AG20443 (cell line): Measurements from ENCODE around the gene SLC4A4.

Experiments
- DNase-seq: peaks from one replicate; pipeline ENCODE4 v3.0.0; 2012; ENCODE audit warnings: low spot score, mixed read lengths

Gene SLC4A4

DNA sequence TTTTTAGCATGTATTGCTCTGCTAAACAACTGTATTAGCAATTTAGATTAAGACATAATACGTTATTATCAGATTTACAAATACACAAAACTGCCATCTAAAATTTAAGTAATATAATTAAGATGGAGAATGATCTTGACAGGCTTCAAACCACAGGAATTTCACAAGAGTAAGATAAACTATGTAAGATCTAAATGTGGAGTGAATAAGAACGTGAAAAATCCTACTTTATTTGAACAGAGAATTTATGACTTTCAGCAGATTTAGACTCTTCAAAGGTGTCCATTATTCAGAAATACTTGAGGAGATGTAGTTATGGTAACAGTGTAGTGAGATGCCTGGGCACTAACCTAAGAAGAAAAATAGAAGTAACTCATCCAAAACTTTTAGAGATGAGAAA lies 73.2 kb downstream of the SLC4A4 start:
- DNase-seq = no peak

DNA sequence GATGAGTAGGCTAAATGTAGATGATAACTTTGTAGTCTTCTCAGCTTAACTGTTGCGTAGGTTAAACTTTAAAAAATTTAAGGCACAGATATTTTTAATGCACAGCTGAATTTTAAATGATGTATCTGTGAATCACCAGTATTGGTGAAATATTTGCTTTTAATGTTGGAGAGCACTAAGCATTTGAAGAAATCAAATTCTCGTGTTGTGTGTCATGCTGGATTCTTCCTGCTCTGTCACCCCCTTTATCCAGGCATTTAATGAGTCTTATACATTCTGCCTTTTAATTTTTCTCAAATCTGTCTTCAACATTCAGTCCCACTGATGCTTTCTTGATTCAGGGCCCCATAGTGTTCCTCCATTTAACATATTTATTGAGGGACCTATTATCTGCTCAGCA lies 76.7 kb downstream of the SLC4A4 start:
- peak; percentile 11 for DNase-seq

DNA sequence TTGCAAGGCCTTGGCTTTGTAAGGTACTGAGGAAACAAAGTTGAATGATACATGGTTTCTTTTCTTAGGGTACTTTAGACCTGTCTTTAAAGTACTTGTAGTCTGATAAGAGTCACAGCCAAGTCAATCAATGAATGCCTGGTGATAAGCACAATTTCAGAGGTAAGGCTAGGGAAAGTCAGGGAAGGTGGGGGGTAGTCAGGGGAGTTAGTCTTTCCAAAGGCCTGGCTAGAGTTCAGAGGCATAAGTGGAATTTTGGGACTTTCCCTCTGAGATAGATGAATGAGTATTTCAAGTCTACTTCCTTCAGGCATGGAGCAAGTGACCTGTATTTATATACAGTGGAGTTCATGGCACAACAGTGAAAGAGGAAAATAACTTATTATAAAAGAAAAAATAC lies 78.3 kb downstream of the SLC4A4 start:
- DNase-seq = no peak

DNA sequence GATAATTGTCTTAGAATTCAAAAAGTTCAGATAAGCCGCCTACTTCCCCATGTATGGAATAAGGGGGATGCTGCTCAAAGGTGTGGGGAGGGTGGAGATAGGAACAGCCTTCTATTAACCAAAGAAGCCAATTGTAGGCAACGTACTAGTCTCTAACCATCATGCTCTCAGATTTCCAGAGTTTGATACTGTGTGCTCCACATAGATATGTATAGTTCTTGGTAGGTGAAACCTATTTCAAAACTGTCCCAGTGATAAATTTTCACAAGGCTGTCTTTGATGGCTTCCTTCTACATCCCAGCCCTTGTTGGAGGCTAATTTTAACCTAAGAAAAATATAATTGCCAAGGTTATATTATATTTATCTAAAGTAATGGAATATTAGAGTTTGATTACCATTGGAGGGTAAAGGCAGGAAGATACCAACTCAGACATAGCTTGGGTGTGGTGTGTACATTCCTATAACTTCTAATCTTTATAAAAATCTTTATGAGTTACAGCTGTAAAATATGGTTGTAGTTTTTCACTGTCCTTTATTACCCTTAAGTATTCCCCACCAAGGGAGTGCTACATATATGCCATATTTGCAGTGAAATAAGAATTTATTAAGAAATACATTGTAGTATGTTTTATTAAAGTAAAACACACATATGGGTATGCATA lies 87.7 kb downstream of the SLC4A4 start:
- DNase-seq = no peak

DNA sequence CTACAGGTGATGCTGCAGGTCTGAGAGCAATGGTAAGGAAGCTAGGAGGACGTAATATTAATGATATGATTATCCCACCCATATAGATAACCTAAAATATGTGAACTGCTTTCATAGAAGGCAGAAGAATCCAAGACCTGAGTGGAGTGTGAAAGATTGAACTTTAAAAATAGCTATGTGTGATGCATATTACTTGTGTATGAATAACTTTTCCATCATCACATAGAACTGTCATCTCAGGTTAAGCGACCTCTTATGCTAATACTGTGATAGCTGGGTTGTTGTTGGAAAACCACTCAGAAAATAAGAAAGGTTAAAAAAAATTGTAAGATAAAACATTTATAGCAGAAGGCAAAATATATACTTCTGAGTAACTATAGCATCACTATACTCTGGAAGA lies 90.3 kb downstream of the SLC4A4 start:
- DNase-seq = no peak

DNA sequence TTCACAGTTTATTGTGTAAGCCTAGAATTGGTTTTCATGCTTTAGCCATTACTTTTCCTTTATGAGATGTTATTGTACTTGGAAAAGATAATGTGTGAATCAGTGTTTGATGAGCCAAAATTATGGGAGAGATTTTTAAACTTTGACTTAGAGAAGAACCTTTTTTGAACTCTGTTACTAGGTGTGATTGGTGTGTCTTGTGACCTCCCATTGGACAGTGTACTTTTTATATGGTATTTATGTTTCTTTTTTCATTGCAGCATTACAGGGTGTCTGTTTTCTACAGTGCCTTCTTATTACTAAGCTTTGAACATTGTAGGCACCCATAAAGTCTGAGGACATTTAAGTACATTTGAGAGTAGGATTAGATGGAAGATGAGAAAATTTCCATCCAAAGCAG lies 91.1 kb downstream of the SLC4A4 start:
- no peak for DNase-seq

DNA sequence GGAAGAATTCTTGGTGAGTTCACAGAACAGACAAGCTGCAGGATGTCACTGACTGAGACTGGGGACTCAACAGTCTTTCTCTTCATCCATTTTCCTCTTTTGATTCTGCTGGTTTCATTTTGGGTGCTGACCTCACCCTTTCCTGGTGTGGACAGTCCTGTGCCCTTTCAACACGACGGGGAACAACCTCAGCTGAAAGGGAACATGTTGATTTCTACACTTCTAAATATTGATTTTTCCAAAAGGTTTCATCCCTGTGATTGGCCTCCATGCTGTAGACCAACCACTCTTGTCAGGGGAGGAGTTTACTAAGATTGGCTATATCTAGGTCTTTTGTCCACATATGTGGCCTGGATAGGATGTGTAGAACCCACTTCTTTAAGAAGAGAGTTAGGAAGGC lies 91.8 kb downstream of the SLC4A4 start:
- no peak for DNase-seq

DNA sequence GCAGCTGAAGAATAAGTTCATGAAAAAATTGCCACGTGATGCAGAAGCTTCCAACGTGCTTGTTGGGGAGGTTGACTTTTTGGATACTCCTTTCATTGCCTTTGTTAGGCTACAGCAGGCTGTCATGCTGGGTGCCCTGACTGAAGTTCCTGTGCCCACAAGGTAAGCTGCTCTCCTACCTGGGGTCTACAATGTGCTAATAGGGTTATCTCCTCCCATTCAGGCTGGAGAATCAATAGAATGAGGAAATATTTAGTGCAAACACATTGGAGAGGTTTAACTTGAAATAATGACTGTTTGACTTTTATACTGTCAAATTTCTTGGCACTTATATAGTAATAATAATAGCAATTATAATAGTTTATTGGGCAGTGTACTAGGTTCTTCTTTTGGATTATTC lies 101.8 kb downstream of the SLC4A4 start:
- DNase-seq = no peak

DNA sequence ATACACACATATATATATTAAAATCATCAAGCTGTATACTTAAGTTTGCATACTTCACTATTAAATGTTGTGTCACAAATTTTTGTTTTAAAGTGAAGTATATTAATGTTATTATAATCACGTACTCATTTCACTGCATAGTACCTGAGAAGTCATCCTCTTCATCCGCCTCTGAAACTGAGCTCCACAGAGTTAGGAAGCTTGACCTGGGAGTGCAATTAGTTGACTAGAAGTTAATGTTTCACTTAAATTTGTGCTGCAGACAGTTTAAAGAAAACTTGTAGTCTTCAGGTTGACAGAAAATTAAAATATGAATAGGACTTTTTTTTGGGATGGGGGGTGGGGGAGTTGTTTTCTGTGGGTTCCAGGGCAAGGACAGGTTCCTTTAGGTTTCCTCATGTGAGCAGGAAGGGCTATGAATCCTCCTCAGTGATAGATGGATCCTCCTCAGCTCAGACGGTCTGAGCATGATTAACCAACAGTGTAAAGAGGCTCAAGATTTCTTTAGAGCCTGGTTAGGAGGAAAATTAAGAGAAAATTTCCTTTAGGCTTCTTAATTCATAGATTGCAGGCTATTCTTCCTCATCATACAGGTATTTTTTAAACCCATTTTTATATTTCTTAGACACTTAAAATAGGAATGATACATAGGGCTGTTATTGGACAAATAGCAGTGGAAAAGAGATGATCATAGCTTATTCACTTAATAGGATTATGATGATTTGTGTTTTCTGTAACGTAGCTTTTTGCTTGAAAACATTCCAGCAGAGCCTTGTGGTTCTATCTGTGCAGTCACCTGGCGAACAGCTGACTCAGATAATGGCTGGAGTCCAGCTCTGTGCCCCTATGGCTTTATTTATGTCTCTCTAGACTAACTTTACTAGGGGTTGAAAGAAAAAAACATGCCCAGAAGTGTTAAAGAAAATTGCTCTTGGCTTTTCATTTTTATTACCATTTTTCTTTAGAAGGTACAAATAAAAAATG lies 102.7 kb downstream of the SLC4A4 start:
- DNase-seq = no peak

DNA sequence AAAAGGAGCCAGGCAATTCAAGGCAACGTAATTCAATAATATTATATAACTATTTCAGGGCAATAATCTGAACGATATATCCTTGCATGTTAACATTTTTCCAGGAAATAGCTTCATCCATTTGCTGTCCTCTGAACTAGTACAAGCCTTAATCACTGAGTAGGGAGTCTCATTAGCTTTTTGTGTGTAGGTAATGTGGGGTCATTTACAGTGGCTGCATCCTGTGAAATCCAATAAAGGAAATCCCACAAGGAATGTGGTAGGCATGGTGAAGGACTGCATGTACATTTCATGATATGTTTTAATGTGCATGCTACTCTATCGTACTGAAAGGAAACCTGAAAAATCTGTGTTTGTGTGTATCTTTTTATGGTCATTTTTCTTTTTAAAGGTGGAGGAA lies 103.5 kb downstream of the SLC4A4 start:
- no peak for DNase-seq

DNA sequence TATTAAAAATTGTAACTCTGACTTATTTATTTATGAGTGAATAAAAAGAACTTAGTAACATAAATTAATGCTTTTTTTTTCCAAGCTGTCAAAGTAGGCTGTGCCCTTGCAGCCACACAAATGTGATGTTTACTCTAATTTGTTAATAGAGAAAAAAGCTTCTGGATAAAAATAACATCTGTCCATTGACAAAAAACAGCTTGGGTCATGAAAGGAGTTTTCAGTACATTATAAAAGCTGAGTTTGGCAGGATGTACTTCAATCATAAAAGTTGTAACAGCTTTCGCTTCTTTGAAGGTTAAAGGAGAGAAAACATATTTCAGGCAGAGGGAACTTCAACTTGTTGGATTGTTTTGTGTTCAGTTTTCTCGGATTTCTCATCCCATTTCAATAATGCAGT lies 105.6 kb downstream of the SLC4A4 start:
- DNase-seq = no peak

DNA sequence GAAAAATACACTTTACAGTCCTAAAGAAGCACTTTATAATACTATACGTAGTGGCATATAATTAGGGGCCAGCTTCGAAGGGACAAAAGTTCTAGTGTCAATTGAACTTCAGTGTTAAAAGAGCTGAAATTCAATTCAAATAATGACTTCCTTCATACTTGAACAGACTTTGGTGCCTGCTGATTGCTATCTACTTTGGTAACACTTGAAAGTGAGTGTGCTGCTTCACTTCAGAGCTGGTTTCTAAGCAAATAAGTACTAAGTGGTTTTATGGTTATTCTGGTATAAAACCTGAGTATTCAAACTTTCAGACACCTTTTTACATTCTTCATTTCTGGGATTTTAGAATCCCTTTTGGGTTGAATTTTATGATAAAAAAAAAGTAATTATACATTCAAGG lies 107.0 kb downstream of the SLC4A4 start:
- no peak for DNase-seq

DNA sequence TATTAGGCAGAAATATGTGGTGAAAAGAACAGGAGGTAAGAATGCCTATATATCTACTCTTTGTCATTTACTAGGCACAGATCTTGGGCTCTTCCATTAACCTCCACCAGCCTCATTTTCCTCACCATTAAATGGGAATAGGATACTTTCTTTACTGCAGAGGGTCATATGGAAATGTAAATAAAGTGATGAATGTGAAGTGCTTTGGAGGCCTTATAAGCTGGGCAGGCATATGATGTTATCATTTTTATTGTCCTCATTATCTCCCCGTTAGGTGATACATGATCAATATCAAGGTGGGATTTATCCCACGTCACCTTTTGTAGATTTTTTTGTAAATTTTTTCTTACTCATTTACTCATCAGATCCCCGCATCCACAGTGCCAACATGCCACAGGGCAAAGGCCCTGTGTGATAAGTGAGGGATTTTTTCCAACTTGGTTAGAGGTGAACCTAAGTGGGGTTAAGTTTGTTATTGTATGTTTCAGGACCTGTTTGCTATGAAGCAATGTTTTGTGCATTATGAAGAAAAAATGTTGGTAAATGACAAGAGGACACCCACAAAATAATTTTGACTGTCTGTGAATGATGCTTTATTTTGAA lies 107.8 kb downstream of the SLC4A4 start:
- no peak for DNase-seq

DNA sequence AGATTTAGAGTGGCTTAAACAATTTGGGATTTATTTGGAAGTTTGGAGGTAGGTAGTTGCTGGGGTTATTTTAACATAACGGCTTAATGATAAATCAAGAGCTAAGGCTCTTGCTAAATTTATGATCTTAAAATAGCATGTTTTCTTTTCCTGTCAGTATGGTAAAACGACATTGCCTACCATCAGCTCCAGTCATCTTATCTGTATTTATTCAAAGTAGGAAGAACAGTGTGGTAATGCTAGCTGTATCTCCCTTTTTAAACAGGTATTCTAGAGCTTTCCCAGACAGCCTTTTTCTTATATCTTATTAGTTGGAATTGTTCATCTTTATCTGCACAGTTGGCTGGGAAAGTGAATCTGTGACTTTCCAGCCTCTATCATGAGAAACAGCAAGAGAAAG lies 110.2 kb downstream of the SLC4A4 start:
- no peak for DNase-seq

DNA sequence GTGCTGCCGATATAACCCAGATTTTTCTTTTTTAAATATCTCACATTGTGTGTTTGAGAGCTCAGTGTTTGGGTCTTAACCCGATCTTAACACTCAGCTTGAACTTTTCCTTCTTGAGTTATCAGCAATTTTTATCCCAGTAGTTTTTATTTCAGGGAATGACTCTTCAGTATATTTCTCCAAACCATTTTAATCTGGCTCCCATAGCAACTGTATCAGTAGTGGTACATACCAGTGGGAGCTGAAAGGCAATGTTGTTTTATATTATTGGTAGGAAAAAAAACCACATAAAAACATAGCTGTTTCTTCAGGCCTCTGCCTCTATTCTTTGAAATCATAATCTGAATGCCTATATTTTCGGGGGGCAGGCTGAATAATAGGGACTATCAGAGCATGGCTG lies 111.1 kb downstream of the SLC4A4 start:
- DNase-seq = no peak

DNA sequence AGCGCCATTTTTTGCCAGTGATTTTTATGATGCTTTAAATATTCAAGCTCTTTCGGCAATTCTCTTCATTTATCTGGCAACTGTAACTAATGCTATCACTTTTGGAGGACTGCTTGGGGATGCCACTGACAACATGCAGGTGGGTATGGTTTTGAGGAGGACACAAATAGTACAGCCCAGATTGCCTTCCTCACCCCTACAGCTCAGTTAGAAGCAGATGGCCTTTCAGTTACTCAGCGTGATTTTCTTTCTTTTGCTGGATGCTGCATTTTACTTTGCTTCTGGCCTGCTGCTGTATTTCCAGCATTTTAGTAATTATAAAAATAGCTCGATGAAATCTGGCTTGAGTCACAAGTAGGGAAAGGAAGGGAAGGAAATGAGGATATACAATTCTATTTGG lies 114.7 kb downstream of the SLC4A4 start:
- no peak for DNase-seq

DNA sequence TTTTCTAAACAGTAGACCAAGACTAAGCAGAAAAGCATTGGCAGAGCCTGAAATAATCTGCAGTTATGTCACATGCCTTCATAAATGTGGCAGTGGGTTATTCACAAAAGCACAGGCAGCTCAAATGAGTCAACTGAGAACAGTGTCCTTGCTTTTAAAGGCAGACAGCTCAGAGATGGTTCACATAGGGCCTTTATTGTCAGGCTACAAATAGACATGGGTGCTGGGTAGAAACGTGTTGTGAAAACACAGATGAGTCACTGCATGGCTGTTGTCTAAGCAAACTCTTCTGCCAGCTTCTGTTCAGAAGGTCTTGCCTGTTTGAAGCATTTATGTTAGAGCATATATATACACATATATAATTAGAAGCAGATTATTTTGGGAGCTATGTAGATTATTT lies 118.0 kb downstream of the SLC4A4 start:
- peak; percentile 67 for DNase-seq

DNA sequence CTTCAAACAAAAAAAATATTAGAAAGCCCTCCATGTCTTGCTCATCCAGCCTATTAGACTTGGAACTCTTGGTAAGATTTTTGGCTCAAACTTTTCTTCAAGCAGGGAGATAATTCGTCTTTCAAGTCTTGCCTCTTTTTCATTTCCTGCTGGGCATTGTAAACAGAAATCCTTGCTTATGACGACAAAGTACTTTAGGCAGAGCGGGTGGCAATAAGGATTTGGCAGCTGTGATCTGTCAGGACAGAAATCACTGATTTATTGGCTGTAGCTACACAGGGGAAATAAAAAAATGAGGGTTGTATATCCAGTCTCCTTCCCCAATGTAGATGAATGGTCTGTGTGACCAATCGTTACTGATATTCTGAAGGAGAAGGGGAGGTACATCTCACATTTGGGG lies 121.6 kb downstream of the SLC4A4 start:
- DNase-seq = no peak

DNA sequence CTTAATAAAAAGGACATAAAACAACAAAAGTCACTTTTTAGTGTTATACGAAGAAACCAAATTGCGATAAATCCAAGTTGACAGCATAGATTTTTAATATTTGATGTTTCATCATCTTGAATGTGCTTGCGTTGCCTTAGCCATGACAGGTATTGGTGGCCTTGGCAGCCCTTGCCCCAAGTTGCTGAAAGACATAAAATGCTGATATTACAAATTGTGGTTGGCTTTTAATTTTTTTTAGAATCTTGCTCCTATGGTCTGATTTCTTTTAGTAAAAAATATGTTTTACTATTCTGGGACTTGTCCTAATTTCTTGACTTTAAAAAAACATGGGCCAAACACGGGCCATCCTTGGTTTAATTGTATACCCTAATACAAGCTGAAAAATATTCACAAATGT lies 122.6 kb downstream of the SLC4A4 start:
- no peak for DNase-seq

DNA sequence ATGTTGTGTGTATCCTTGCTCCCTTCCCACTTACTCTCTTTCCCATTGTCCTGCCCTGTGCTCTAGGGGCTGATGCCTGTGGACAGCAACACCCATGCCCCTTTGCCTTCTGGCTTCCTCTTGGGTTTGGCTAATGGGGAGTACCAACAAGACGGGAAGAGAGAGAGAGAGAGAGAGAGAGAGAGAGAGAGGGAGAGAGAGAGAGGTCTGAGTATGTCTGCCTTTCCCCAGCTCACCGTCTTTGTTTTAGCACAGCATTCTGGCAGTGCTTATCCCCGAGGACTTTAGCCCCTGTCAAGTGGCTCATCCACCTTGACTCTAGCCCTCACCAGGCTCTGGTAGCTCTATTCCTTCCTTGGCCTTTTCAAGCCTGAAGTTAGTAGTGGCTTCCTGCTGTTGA lies 128.0 kb downstream of the SLC4A4 start:
- no peak for DNase-seq

DNA sequence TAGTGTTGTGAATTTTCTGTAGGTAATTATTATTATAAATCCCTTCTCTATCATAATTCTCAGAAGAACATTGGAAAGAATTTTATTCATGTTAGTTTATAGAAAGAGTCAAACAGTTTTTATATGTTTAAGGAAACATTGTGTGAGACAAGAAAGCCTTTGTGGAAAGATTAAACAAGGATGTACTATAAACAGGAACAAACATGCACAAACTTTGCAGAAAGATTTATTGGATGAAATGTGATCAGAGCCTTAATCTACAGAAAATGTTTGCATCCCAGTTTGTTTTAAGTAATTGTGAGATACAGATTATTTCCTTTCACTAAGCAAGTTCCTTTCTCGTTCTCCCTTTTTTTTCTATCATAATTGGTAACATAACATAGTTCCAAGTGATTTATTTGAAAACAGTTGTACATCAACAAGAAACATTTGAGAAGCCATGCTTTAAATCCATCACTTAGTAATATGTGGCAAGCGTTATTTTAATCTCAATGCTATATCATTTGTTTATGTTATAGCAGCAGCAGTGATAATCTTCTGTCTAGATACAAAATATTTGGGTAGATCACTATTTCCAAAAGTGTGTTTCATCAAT lies 129.4 kb downstream of the SLC4A4 start:
- DNase-seq = no peak

DNA sequence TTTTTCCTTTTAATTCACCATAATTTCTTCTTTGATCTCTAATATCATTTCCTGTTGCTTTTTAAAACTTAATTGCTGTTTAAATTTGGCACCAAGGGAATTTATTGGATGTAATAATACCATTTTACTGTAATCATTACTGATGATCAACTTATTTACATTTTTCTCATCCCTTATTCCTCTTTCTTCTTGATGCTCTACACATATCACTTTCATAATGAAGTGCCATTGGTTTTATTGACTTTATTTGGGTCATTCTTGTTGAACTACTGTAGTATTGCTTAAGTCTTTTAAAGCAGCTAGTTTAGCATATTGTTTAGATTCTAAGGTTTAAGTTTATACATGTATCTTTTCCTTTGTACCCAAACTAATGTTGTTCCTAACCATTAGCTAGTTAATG lies 130.7 kb downstream of the SLC4A4 start:
- no peak for DNase-seq

DNA sequence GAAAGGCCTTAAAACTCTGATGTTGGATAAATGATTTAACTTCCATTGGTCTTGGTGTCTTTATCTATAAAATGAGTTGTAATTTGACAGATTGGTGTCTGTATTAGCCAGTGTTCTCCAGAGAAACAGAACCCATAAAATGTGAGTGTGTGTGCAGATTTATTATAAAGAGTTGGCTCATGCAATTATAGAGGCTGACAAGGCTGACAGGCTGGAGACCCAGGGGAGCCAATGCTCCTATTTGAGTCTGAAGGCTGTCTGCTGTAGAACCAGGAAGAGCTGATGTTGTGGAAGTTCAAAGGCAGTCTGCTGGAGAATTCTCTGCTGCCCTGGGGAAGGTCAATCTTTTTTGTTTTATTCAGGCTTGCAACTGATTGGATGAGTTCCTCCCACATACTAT lies 131.7 kb downstream of the SLC4A4 start:
- no peak for DNase-seq
